HG02642 (cell line): ENCODE data around the gene ENPP1.
"Not testable (repeated sequence)": the region's sequence is repeated elsewhere in the genome, so short reads cannot be mapped to it uniquely, and the experiment has no call there.

Source experiments
- ATAC-seq: cut with Tn5 transposase; IDR thresholded peaks from one replicate; pipeline ENCODE4 v1.9.1; 2021; ENCODE audit warnings: mild to moderate bottlenecking; ENCODE audit not compliant: unreplicated experiment, poor library complexity

Gene ENPP1

DNA sequence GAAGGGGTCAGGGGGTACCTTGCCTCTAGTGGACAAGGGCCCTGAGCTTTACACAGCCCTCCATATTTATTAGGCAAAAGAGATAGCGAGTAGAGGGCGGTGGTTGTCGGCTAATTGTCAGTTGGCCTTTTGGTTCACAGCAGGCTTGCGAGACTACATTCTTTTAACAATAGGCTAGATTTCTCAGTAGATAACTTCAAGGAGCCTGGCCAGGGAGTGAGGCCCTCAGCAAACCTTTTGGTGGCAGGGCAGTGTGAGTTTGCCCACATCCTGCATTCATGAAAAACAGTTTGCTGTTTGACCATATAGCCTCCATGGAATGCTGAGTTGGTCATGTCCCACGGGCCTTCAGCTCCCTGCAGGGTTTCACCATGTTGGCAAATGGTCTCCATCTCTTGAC is 51.8 kb downstream of the ENPP1 start:
- not testable (repeated sequence) for ATAC-seq

DNA sequence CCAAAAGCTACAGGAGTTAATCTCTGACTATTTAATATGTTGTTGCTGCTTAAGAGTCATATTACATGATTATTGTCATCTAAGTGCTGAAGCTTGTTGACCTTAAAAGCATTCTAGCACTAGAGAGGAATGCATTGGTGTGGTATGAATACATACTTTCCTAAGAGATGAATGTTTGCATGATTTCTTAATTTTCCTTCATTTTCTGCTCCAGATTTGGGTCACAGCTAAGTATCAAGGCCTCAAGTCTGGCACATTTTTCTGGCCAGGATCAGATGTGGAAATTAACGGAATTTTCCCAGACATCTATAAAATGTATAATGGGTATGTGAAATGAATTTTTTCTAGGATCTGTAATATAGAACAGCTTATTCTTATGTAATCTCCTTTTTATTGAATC is 53.6 kb downstream of the ENPP1 start:
- ATAC-seq, result no peak

DNA sequence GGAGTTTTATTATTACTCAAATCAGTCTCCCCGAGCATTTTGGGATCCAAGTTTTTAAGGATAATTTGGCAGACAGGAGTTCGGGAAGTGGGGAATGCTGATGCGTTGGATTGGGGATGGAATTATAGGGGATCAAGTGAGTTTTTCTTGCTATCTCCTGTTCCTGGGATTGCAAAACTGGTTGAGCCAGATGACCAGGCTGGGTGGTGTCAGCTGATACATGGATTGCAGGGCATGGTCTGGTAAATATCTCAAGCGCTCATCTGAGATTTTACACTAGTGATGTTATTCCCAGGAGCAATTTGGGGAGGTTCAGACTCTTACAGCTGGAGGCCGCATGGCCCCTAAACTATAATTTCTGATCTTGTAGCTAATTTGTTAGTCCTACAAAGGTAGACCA is 54.7 kb downstream of the ENPP1 start:
- ATAC-seq, result no peak

DNA sequence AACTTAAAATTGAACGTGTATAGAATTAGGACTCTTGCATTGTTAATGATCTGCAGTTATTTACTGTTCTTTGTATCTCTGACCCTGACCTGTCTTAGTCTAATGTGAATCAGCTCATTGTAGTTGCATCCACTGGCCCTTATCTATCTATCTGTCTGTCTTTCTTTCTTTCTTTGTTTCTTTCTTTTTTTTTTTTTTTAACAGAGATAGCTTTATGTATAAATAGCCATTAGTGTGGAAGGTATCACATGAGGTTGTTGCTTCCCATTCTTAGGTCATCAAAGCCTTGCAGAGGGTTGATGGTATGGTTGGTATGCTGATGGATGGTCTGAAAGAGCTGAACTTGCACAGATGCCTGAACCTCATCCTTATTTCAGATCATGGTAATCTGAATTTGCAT is 59.9 kb downstream of the ENPP1 start:
- ATAC-seq, result no peak

DNA sequence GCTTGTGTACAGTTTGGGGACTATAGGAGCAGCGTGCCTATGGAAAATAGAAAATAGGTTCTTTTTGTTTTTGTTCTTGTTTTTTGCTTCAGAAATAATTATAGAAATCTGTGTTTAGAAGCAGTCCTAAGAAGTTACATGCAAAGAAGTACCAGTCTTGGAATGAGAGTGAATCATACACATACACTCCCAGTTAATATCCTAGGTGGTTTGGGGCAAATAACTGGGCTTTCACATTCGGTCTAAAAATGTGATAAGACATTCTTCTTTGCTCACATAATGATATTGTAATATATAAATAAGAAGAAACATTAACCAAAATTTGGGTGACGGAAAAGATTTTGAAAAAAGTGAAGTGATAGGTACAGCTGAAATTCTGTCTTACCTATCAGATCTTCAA is 61.0 kb downstream of the ENPP1 start:
- ATAC-seq, result no peak

DNA sequence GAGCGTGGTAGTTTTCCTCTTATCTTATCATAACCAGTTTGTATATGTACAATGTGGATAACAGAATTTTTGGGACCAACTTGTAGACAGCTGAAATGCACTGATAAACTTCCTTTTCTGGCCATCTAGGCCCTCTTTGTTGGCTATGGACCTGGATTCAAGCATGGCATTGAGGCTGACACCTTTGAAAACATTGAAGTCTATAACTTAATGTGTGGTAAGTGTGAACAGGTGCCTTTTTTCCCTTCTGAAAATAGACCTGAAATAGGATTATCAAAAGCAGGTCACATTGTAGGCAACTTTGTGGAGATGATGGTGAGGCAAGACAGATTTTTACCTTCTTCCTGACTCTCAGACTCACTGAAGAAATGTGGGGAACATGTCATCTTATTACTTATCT is 67.8 kb downstream of the ENPP1 start:
- no peak for ATAC-seq

DNA sequence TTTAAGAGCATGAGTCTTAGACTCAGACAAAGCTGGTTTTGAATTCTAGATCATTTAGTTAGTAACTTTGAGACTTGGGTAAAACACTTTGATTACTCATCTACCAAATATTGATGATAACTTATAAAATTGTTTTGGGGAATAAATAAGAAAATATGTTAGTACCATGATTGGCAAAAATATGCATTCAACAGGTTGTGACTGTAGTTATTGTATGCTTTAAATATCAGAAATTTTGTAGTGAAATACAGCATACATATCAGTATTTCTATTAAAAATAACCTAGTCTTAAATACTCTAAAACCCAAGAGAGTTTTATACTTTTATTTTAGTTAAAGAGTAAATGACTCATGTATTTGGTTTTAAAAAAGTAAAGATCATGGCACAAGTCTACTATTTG is 68.7 kb downstream of the ENPP1 start:
- ATAC-seq, result no peak

DNA sequence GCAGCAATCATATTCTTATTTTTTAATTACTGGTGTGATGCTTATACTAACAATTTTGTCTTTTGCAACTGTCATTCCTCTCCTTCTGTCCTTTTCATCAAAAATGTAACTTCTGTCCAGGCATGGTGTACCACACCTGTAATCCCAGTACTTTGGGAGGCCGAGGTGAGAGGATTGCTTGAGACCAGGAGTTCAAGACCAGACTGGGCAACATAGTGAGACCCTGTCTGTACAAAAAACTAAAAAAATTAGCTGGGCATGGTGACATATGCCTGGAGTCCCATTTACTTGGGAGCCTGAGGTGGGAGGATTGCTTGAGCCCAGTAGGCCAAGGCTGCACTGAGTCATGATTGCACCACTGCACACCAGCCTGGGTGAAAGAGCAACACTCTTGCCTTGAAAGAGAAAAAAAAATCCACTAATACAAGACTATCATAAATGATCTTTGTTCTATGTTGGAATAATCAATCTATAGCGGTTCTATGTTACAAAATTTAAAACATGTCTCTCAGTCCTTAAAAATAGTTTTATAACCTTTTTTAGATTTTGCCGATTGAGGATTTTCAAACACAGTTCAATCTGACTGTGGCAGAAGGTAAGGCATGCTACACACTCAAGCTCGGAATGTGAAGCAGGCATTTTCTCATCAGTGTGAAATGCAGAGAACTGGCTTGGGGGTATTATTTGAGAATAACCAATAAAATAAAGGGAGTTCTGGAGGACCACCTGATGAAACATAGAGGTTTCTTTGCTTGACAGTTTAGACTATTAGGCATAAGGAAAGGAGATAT is 70.4 kb downstream of the ENPP1 start:
- no peak for ATAC-seq

DNA sequence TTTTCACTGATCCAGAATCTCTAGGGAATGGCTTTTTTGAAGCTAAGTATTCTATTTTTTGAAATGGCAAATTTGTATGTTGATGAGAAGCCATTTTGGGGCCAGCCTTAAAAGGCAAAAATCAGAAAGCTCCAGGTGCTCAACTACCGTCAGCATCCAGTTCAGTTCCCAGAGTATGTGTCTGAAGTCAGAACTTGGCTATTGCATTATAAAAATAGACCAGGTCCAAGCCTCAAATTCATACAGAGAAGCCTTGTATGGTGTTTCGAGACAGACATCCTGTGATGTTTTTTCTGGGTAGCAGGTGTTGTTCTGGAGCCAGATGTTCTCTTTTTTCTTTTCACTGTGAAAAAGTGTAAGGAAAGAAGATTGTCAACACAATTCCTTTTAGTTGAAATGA is 75.2 kb downstream of the ENPP1 start:
- ATAC-seq, result no peak

DNA sequence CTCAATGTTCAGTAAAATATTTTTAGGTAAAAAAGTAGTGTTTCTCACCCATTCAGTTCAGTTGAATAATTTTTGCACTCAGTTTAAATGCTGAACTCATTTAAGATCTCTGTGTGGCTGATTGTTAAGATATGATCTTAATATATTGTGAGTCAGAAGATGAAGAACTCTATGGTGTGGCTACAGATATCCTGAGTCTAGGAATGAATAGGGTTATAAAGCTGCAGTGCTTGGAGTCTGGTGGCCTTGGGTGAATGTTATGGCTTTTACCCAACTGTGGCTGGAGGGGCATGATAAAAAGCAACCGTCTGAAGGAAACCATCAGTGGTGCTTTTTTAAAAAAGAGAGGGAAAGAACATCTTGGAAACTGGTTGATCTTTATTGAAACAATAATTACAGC is 77.4 kb downstream of the ENPP1 start:
- no peak for ATAC-seq

DNA sequence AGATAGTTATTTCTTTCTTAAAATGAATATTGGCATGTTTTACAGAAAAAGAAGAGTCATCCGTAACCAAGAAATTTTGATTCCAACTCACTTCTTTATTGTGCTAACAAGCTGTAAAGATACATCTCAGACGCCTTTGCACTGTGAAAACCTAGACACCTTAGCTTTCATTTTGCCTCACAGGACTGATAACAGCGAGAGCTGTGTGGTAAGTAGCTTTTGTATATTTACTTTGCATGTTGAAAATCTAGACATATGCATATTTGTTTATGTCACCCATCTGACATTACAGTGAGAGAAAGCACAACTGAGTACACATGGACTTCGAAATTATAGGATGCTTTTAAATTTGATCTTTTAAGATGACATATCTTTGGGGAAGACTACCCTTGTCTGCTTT is 78.7 kb downstream of the ENPP1 start:
- ATAC-seq, result no peak

DNA sequence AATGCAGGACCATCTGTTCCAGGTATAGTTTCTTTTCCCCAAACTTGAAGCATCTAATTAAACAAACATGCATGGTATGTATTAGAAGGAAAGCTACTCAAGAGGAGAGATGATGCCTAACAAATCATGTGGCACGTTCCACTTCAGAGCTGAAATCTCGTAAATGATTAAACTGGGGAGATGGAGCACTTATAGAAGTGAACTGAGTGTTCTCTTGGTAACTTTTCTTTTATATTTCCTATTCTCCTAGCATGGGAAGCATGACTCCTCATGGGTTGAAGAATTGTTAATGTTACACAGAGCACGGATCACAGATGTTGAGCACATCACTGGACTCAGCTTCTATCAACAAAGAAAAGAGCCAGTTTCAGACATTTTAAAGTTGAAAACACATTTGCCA is 82.3 kb downstream of the ENPP1 start:
- ATAC-seq, result no peak

DNA sequence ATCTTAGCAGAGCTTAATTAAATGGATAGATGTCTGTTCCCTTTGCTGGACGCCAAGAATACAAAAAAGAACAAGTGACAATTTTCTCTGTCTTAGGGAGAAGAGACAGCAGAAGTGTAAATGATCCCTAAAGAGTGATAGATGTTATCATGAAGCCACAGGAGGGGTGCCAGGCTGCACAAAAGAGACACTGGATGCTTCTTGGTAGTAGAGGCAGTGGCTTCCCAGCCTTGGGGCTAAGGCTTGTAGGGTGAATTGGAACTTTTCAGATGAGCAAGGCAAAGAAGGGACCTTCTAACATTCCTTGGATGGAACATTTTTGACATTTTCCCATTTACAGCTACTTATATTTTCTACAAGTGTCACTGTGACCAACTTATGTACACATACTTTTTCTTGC is 85.4 kb downstream of the ENPP1 start:
- no peak for ATAC-seq

DNA sequence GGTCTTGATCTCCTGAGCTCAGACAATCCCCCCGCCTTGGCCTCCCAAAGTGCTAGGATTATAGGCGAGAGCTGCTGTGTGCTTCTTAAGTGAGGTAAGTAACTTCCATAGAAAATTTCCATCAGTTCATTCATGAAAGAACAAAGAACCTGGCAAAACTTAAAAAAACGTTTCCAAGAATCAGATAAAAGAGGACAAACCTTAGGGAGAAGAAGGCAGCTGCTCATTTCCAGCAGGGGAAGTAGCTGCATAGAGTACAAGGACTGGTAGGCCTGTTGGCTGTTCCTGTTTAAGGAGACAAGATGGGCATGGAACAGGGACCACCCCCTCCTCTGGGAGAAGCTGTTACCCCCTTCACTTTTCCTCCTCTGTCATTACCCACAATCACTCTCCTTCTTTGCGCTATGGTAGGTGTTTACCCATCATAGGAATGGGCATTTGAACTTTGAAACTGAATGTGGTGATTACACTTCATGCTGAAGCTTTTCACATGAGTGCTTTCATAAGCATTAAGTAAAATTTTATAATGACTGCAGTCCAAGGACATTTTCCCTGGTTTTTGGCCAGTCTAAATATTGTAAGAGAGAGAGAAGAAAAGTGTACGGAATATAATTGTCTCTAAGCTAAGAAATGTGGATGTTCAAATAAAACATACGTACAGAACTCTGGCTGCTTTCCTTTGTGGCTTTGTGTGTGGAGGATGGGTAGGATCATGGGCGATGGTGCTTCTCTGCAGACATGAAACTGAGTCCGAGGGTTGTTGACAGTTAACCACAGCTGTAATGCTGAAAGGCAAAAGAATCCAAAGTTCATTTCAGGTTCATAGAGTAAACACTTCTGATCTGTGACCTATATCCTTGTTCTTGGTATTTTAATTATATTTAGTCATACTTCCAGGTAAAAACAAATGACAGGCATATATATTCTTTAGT is 86.9 kb downstream of the ENPP1 start:
- no peak for ATAC-seq

DNA sequence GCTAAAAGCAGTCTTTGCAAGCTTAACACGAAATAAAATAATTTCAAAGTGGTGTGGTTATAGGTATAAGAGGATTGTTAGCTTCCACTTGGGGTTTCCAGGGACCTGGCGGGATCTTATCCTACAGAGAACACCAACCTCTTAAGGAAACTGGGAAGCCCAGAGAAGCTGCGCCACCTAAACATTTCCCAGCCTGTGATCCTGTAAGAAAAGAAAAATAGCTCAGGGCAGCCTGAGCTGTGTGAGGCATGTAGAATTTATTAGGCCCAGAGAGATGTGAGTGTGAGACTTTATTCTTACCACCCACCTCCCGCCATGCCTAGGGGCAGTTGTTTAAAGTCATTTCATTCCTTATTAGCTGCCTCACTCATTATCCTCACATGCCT is 89.2 kb downstream of the ENPP1 start:
- ATAC-seq, result no peak

DNA sequence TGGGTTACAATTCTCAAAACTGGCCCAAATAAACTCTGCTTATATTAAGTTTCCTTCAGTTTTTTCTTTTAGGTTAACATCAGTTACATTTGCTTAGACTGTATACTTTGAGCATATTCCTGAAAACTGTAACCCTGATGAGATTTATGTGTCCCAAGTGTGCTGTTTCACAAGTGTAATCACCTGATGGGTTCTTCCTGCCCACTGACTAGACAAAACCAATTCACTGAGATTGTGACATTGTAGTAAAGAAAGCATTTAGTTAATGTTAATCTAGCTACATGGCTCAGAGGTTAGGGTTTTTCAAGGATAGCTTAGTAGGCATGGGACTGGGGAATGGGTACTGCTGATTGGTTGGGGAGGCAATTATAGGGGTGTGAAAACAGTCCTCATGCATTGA is 89.8 kb downstream of the ENPP1 start:
- no peak for ATAC-seq

DNA sequence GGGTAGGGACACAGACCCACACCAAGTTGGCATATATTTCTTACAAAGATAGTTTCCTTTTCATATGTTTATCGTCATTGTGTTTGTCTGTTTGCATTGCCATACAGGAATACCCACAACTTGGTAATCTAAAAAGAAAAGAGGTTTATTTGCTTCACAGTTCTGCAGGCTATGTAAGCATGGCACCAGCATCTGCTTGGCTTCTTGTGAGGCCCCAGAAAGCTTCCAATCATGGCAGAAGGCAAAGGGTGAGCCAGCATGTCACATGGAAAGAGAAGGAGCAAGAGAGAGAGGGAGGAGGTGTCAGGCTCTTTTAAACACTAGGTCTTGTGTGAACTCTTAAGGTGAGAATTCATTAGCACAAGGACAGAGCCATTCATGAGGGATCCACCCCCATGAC is 90.9 kb downstream of the ENPP1 start:
- no peak for ATAC-seq

DNA sequence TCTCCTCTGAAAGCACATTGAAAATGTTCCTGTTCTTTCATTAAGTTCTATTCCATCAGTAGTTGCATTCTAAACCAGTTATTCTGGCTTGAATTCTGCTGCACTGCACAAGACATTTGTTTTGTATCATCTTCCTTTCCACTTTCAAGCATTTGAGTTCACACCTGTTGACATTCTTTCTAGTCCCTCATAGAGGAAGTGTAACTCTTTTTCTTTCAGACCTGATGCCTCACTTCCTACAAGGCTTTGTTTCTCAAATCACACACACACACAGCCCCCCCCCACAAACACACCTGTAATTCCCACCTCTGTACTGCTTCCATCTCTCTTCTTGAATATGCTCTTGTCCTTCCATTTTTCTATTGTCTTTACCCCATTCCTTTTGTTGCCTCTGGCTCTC is 92.4 kb downstream of the ENPP1 start:
- ATAC-seq, result no peak

DNA sequence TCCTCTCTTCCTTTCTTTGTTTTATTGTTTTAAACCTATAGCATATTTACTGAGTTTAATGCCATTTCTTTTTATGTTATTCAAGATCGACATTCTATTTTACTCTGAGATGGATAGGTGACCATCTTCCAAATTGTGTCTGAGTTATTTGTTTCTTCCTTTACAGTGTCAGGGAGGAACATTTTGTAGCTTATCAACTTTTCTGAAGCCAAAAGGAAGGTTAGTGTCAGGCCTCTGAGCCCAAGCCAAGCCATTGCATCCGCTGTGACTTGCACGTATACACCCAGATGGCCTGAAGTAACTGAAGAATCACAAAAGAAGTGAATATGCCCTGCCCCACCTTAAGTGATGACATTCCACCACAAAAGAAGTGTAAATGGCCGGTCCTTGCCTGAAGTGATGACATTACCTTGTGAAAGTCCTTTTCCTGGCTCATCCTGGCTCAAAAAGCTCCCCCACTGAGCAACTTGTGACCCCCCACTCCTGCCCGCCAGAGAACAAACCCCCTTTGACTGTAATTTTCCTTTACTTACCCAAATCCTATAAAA is 93.6 kb downstream of the ENPP1 start:
- ATAC-seq, result not testable (repeated sequence)

DNA sequence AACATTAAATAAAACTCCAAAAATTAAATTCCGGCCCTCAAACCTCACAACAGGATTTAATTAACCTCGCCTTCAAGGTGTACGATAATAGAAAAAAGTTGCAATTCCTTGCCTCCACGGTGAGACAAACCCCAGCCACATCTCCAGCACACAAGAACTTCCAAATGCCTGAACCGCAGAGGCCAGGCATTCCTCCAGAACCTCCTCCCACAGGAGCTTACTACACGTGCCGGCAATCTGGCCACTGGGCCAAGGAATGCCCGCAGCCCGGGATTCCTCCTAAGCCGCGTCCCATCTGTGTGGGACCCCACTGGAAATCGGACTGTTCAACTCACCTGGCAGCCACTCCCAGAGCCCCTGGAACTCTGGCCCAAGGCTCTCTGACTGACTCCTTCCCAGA is 95.9 kb downstream of the ENPP1 start:
- not testable (repeated sequence) for ATAC-seq

DNA sequence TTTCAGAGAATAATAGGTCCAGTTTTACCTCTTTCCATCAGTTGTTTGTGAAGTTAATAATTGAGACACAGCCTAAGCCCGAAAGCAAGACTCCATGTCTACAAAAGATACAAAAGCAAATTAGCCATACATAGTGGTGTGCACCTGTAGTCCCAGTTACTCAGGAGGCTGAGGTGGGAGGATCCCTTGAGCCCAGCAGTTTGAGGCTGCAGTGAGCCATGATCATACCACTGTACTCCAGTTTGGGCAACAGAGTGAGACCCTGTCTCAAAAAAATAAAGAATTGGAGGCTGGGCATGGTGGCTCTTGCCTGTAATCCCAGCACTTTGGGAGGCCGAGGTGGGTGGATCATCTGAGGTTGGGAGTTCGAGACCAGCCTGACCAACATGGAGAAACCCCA is 101.0 kb downstream of the ENPP1 start:
- not testable (repeated sequence) for ATAC-seq
